AG04450 (cell line): ENCODE data around the gene OR52B6. TPM values are rescaled to one million over a fixed set of nuclear protein-coding genes. Genes with fewer than 3 reads are reported as not detected.
"Not testable (repeated sequence)": the region's sequence is repeated elsewhere in the genome, so short reads cannot be mapped to it uniquely, and the experiment has no call there.

Experiments
- CTCF ChIA-PET: fragments of 300-600, 350-600 bp; formaldehyde crosslinking; extraction: SDS; loops from one replicate; lab custom pipeline; 2022; ENCODE audit warnings: antibody characterized with exemption, inconsistent platforms; lab: Charles Lee
- POLR2A ChIA-PET: fragments of 350-600 bp; formaldehyde crosslinking; extraction: SDS; loops from one replicate; lab custom pipeline; 2021; ENCODE audit warnings: antibody characterized with exemption, inconsistent platforms; lab: Yijun Ruan, JAX
- DNase-seq: peaks from one replicate; pipeline ENCODE4 v3.0.0-alpha.2; 2011; ENCODE audit warnings: low read depth, low spot score
- H3K27ac ChIP-seq: one replicate; pipeline ENCODE4 v1.5.1; 2012; ENCODE audit warnings: low read depth, low read length, control low read depth
- H3K27me3 ChIP-seq: one replicate; pipeline ENCODE4 v1.6.0; 2012; ENCODE audit warnings: low read length; ENCODE audit not compliant: control insufficient read depth, insufficient read depth
- H3K4me3 ChIP-seq: 2 replicates; pipeline ENCODE4 v1.5.1; 2011; ENCODE audit warnings: mild to moderate bottlenecking, low read depth, low read length, control low read depth
- H3K9me3 ChIP-seq: 2 replicates; pipeline ENCODE4 v1.5.1; 2012; ENCODE audit warnings: low read length; ENCODE audit not compliant: control insufficient read depth, insufficient read depth
- CTCF ChIP-seq: IDR thresholded peaks from 2 replicates; pipeline ENCODE4 v1.5.1; 2011; ENCODE audit warnings: low read depth, low read length, control low read depth, inconsistent platforms
- polyA plus RNA-seq: library from polyadenylated mRNA; depleted of rRNA; stranded (reverse); fragments of >200 nt; gene quantifications from 2 replicates; pipeline ENCODE4 v1.2.3, GENCODE V29; 2011

Gene OR52B6
- polyA plus RNA-seq, 1 experiment: not detected

GRCh38 chr11:5593146-5593545 is 12.5 kb downstream of the OR52B6 start:
- no peak for DNase-seq
- no peaks in the 10 kb centered on the region for H3K27me3 ChIP-seq
- H3K27ac ChIP-seq: no peak overlapping the region
- no peak for TF ChIP-seq CTCF
- no peak overlapping the region for H3K4me3 ChIP-seq
- ChIA-PET CTCF (no interaction called here), POLR2A (no interaction called here)
- peaks cover 4% of the 10 kb centered on the region; the same call in 1 of the 2 replicates for H3K9me3 ChIP-seq

- Histone ChIP-seq H3K9me3 (no peaks in the 10 kb centered on the region), H3K27ac (peak within 1 kb of the TSS; percentile 43), H3K4me3 (peak within 1 kb of the TSS; percentile 64), H3K27me3 (no peaks in the 10 kb centered on the region)
- TF ChIP-seq CTCF: no peak
- POLR2A ChIA-PET: interaction anchor here (1.0 kb wide), 1 partner anchor 25 kb away, joined by 3 read pairs; no protein-coding TSS in a partner anchor
- CTCF ChIA-PET: interaction anchor here (0.5 to 1.5 kb wide), 4 partner anchors 34 to 208 kb away, joined by 3 to 4 read pairs (median 4); partner anchors contain the start of gene TRIM22
- DNase-seq: no peak
These were observed 16.0 kb downstream of the OR52B6 start, which contains the start of gene TRIM6 for GRCh38 chr11:5596607-5597201. TRIM6 (plus strand) TSS chr11:5596637; CDS start chr11:5596898, 261 bp downstream.

- CTCF ChIA-PET: interaction anchor here (1.5 to 2.0 kb wide), 2 partner anchors 87 to 207 kb away, joined by 4 to 7 read pairs; partner anchors contain the start of gene TRIM5
- H3K27ac ChIP-seq: no peak overlapping the region
- POLR2A ChIA-PET: no interaction called here
- DNase-seq: no peak
- no peaks in the 10 kb centered on the region for H3K9me3 ChIP-seq
- H3K27me3 ChIP-seq: no peaks in the 10 kb centered on the region
- no peak for TF ChIP-seq CTCF
- no peak overlapping the region for H3K4me3 ChIP-seq
These were observed 17.3 kb downstream of the OR52B6 start for GRCh38 chr11:5597953-5598352.

GRCh38 chr11:5600374-5600851 is 19.7 kb downstream of the OR52B6 start:
- ChIA-PET CTCF (interaction anchor here (0.5 to 1.6 kb wide), 20 partner anchors 10 to 304 kb away, joined by 3 to 14 read pairs (median 3); partner anchors contain the start of genes TRIM22 and TRIM5), POLR2A (no interaction called here)
- H3K27ac ChIP-seq: peak overlapping the region; percentile 39
- DNase-seq: peak; percentile 80
- H3K9me3 ChIP-seq: no peaks in the 10 kb centered on the region
- TF ChIP-seq CTCF: peak; percentile 97
- no peak overlapping the region for H3K4me3 ChIP-seq
- H3K27me3 ChIP-seq: no peaks in the 10 kb centered on the region

GRCh38 chr11:5602791-5603190 is 22.1 kb downstream of the OR52B6 start:
- CTCF ChIA-PET, H3K27ac ChIP-seq: not testable (repeated sequence)

More at GRCh38 chr11:5602791-5603190, 22.1 kb downstream of the OR52B6 start:
- POLR2A ChIA-PET, H3K27me3 ChIP-seq, H3K4me3 ChIP-seq, H3K9me3 ChIP-seq, DNase-seq: not testable (repeated sequence)
